GM06990 (cell line): ENCODE results near the gene C6orf136.

Experiments
- DNase-seq: peaks from one replicate; pipeline ENCODE4 v3.0.0-alpha.2; 2011; ENCODE audit not compliant: insufficient read length; ENCODE audit errors: extremely low read depth
- H3K27me3 ChIP-seq: replicated peaks from 2 replicates; pipeline ENCODE4 v1.6.0; 2011; ENCODE audit warnings: low read length; ENCODE audit not compliant: control insufficient read depth, insufficient read depth
- H3K36me3 ChIP-seq: 2 replicates; pipeline ENCODE4 v1.5.1; 2011; ENCODE audit warnings: low read length; ENCODE audit not compliant: control insufficient read depth, insufficient read depth
- H3K4me3 ChIP-seq: replicated peaks from 2 replicates; pipeline ENCODE4 v1.5.1; 2011; ENCODE audit warnings: low read depth, mild to moderate bottlenecking, control low read depth, low read length
- CTCF ChIP-seq: IDR thresholded peaks from 2 replicates; pipeline ENCODE4 v1.5.1; 2011; ENCODE audit warnings: low read length, control low read depth, mild to moderate bottlenecking, inconsistent platforms; ENCODE audit not compliant: insufficient read depth, poor library complexity, severe bottlenecking

Gene C6orf136

GRCh38 chr6:30690403-30691207 lies 43.7 kb downstream of the C6orf136 start, which contains the start of gene NRM:
TSS of gene NRM (minus strand) at chr6:30690984. CDS start at chr6:30690974, 10 bp downstream.
- Histone ChIP-seq H3K36me3 (no peaks in the 10 kb centered on the region), H3K4me3 (peak within 1 kb of the TSS; percentile 87), H3K27me3 (no peaks in the 10 kb centered on the region)
- peak; percentile 86 for DNase-seq
- TF ChIP-seq CTCF: no peak

DNA sequence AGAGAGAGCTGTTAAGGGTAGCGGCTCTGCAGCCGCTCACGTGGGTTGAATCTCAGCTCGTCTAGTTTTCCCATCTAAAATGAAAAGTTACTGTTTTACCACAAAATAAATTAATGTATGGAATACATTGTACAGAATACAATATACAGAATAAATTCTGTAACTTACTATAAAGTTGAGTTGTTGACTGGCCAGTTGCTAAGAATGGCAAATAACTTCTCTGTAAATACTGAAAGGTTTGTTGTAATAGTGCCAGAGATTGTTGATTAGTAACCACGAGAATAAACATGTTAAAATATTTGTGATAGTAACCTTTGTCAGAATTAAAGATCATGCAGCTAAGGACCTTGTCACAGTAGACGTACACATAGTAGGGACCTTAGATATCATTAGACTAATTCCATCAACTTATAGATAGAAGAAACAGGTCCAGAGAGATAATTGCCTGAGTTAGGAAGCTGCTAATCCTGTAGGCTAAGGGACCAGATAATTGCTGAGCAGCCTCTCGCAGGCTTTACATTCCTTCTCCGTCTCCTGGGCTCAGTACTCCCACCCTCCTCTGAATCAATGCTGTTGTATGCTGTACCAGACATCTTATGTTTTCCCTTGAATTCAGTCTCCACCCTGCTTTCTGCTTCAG lies 44.4 kb downstream of the C6orf136 start:
- no peak for DNase-seq
- Histone ChIP-seq H3K27me3 (no peaks in the 10 kb centered on the region), H3K4me3 (peak overlapping the region; percentile 87), H3K36me3 (no peaks in the 10 kb centered on the region)
- TF ChIP-seq CTCF: no peak

- Histone ChIP-seq H3K4me3 (no peak overlapping the region), H3K36me3 (peaks cover 3% of the 10 kb centered on the region), H3K27me3 (no peaks in the 10 kb centered on the region)
- TF ChIP-seq CTCF: no peak
- DNase-seq: no peak
These were observed 49.5 kb downstream of the C6orf136 start for GRCh38 chr6:30696432-30696831.

DNA sequence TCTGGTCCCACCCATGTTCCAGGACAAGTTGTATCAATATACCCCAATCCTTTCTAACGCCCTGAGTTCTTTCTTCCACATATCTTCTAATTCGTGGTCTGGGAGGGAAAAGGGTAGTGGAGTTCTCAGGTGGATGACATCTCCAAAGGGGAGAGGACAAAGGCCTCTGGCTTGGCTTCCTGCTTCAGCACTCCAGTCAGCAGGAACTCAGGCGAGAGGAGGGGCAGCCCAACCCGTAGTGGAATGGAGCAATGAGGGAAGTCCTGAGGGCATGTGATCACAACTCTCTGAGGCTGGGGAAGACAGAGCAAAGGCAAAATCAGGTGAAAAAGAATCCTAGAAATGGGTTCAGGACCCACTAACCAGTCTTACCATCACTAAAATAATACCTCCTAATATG lies 53.4 kb downstream of the C6orf136 start:
- Histone ChIP-seq H3K36me3 (peaks cover 6% of the 10 kb centered on the region), H3K27me3 (no peaks in the 10 kb centered on the region), H3K4me3 (no peak overlapping the region)
- no peak for TF ChIP-seq CTCF
- DNase-seq: no peak
